Body of pancreas (tissue), 4 donors: Measurements from ENCODE around the gene RCHY1.

Experiments
- POLR2A ChIP-seq, 3 donors: fragments of 450-650 bp; IDR thresholded peaks; one replicate each; pipeline ENCODE4 v1.6.1; 2016; ENCODE audit warnings: antibody characterized with exemption in 3 of 3, mild to moderate bottlenecking in 2 of 3
- TF ChIP-seq, protein P1 (sequence below), 7 experiments: fragments of 450-650 bp in 4 of 7; fragments of 200-600 bp in 3 of 7; sonication (generic) in 3 of 7; IDR thresholded peaks; one replicate each; pipeline ENCODE4 v1.5.1; 2016 to 2019; ENCODE audit warnings: antibody characterized with exemption in 7 of 7

DNA sequence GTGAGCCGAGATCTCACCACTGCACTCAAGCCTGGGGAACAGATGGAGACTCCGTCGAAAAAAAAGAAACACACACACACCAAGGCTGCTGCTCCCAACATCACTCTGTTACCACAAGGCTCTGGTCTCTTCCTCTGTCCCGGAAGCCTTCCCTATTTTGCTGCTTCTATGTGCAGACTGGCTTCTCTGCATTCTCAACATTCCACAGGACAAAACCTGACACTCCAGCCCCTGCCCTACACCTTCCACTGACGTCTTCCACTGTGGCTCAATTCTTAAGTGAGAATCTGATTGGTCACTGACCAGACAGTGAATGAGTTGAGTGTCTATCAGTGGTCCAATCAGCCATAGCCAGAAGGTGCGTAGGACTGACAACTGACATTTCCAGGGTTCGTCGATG, 47.6 kb upstream of the RCHY1 start:
- TF ChIP-seq, protein P1, sequence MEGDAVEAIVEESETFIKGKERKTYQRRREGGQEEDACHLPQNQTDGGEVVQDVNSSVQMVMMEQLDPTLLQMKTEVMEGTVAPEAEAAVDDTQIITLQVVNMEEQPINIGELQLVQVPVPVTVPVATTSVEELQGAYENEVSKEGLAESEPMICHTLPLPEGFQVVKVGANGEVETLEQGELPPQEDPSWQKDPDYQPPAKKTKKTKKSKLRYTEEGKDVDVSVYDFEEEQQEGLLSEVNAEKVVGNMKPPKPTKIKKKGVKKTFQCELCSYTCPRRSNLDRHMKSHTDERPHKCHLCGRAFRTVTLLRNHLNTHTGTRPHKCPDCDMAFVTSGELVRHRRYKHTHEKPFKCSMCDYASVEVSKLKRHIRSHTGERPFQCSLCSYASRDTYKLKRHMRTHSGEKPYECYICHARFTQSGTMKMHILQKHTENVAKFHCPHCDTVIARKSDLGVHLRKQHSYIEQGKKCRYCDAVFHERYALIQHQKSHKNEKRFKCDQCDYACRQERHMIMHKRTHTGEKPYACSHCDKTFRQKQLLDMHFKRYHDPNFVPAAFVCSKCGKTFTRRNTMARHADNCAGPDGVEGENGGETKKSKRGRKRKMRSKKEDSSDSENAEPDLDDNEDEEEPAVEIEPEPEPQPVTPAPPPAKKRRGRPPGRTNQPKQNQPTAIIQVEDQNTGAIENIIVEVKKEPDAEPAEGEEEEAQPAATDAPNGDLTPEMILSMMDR (IDR thresholded peaks at IDR 0.05) = no peak
- no peak for TF ChIP-seq POLR2A (IDR thresholded peaks at IDR 0.05)
